T-cell (primary cell): ENCODE results near the gene DSCAM. TPM values are rescaled to one million over a fixed set of nuclear protein-coding genes. Genes with fewer than 3 reads are reported as not detected.

Source experiments
- ATAC-seq, 4 experiments: fragments of 200-7000 bp in 3 of 4; fragments of 150-1000 bp in 1 of 4; cut with Tn5 transposase; replicated peaks in 1 of 4; 1 replicate in 3 of 4; 2 replicates in 1 of 4; pipeline ENCODE4 v1.10.0; 2021; ENCODE audit warnings: moderate library complexity in 3 of 4, mild to moderate bottlenecking in 2 of 4, moderate number of reproducible peaks in 1 of 4
- CTCF ChIA-PET, 2 donors: fragments of 300-600 bp; sonication (Branson Sonifier 250); formaldehyde crosslinking; loops; one replicate each; lab custom pipeline; 2022; ENCODE audit warnings: antibody characterized with exemption in 2 of 2; lab: Charles Lee
- POLR2A ChIA-PET, 2 donors: fragments of 300-600 bp; sonication (Branson Sonifier 250); formaldehyde crosslinking; loops; one replicate each; lab custom pipeline; 2022; ENCODE audit warnings: antibody characterized with exemption in 2 of 2; lab: Charles Lee
- DNase-seq, 35 experiments: peaks; one replicate each; pipeline versions ENCODE4 v3.0.0 to v3.0.0-alpha.2; 2013 to 2023
- H3K27ac ChIP-seq: one replicate; pipeline ENCODE4 v1.5.1; 2013; ENCODE audit warnings: low read length
- H3K27me3 ChIP-seq, 2 experiments: replicated peaks in 1 of 2; 1 replicate in 1 of 2; 2 replicates in 1 of 2; pipeline versions ENCODE4 v1.6.1 to v1.7.0; 2013; ENCODE audit warnings: low read length in 1 of 2, mixed read lengths in 1 of 2; ENCODE audit not compliant: control insufficient read depth in 2 of 2, insufficient read depth in 2 of 2; ENCODE audit errors: extremely low read depth in 1 of 2
- H3K36me3 ChIP-seq, 2 donors: 1 replicate in 1 of 2; 2 replicates in 1 of 2; pipeline versions ENCODE4 v1.6.1 to v1.7.0; 2013; ENCODE audit warnings: low read length in 1 of 2; ENCODE audit not compliant: control insufficient read depth in 2 of 2, insufficient read depth in 1 of 2; ENCODE audit errors: extremely low read depth in 1 of 2
- H3K4me1 ChIP-seq, 2 experiments: 1 replicate in 1 of 2; 2 replicates in 1 of 2; pipeline versions ENCODE4 v1.6.1 to v1.7.0; 2013; ENCODE audit warnings: low read length in 2 of 2, mixed read lengths in 1 of 2; ENCODE audit not compliant: insufficient read depth in 2 of 2, control insufficient read depth in 1 of 2; ENCODE audit errors: extremely low read depth in 1 of 2
- H3K4me3 ChIP-seq, 2 donors: 1 replicate in 1 of 2; 2 replicates in 1 of 2; pipeline versions ENCODE4 v1.5.1 to v1.7.0; 2013; ENCODE audit warnings: mild to moderate bottlenecking in 2 of 2, low read length in 1 of 2, moderate library complexity in 1 of 2; ENCODE audit not compliant: control insufficient read depth in 1 of 2; ENCODE audit errors: extremely low read depth in 1 of 2
- H3K9me3 ChIP-seq: 2 replicates; pipeline ENCODE4 v1.7.0; 2013
- H3K27ac Mint-ChIP-seq, 2 donors: one replicate each; pipeline ENCODE4 v1.8.0; 2020 to 2021; ENCODE audit warnings: mild to moderate bottlenecking in 2 of 2, mixed read lengths in 2 of 2
- H3K27me3 Mint-ChIP-seq, 2 donors: one replicate each; pipeline ENCODE4 v1.8.0; 2021 to 2022; ENCODE audit warnings: mixed read lengths in 2 of 2
- H3K36me3 Mint-ChIP-seq: one replicate; pipeline ENCODE4 v1.8.0; 2021; ENCODE audit warnings: mixed read lengths
- H3K4me1 Mint-ChIP-seq, 3 donors: one replicate each; pipeline ENCODE4 v1.8.0; 2020 to 2022; ENCODE audit warnings: mixed read lengths in 3 of 3, mild to moderate bottlenecking in 1 of 3
- H3K4me3 Mint-ChIP-seq, 3 donors: one replicate each; pipeline ENCODE4 v1.8.0; 2020 to 2022; ENCODE audit warnings: mild to moderate bottlenecking in 3 of 3, mixed read lengths in 3 of 3, moderate library complexity in 3 of 3
- H3K9me3 Mint-ChIP-seq, 3 donors: one replicate each; pipeline ENCODE4 v1.8.0; 2020 to 2022; ENCODE audit warnings: mixed read lengths in 3 of 3
- WGBS: methylation state at CpG from one replicate; pipeline ENCODE4 v1.1.5; 2013; ENCODE audit warnings: missing lambda C conversion rate; ENCODE audit not compliant: insufficient coverage; 5-methylcytosine and 5-hydroxymethylcytosine counted together
- total RNA-seq, 35 experiments: library from RNA in 6 of 35; stranded (reverse) in 6 of 35; fragments of 120-200 nt in 1 of 35; gene quantifications; one replicate each; pipeline versions ENCODE4 v1.2.1 to v1.2.4 and lab custom pipeline; 2013 to 2026

Gene DSCAM
- total RNA-seq, 5 donors from 2014 or later (not counting 1 experiment from before 2014, with no cell fraction given) = not detected

DNA sequence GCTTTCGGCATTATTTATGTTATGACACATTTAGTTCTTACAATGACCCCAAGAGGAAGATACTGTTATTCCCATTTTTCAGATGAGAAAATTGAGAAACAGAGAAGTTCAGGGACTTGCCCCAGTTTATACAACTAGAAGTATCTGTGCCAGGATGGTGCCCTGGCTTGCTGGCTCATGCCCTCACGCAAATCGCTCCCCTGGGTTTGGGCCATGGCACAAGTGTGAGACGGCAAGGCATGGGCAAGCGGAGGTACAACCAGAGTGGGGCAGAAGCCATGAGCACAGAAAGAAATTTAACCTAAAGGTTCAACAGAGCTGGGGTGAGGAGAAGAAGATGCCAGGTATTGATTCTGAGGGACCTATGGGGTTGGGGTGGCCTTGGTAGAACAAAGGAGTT lies 469.8 kb downstream of the DSCAM start:
- WGBS = 86% methylated on average over 4 of the region's 5 CpGs
- ATAC-seq = no peak
- peaks cover 2 to 25% (median 5%) of the 10 kb centered on the region in 3 donors for H3K9me3 Mint-ChIP-seq
- DNase-seq = no peak
- no peak overlapping the region for H3K4me3 Mint-ChIP-seq
- no peaks in the 10 kb centered on the region for H3K4me1 Mint-ChIP-seq
- H3K27me3 ChIP-seq = no peaks in the 10 kb centered on the region
- POLR2A ChIA-PET = no interaction called here
- H3K36me3 ChIP-seq = no peaks in the 10 kb centered on the region
- H3K9me3 ChIP-seq = no peaks in the 10 kb centered on the region
- H3K4me3 ChIP-seq = no peak overlapping the region
- no peaks in the 10 kb centered on the region for H3K27me3 Mint-ChIP-seq
- no peak overlapping the region for H3K27ac Mint-ChIP-seq
- CTCF ChIA-PET = no interaction called here
- no peaks in the 10 kb centered on the region for H3K36me3 Mint-ChIP-seq
- no peak overlapping the region for H3K27ac ChIP-seq
- H3K4me1 ChIP-seq = no peaks in the 10 kb centered on the region

DNA sequence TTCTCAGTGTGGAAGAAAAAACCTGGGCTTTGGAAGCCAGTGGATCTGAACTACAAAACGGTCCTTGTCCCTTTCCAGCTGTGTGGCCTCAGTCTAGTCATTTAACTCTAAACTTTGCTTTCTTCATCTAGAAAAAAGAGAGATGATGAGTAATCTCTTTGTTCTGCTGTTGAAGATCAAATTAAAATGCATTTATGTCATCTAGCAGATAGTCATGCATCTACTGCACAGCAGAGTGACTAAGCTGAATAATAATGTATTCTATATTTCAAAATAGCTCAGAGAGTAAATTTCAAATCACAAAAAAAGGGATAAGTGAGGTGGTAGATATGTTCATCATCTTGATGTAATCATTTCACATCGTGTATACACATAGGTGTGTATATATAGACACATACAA lies 473.2 kb downstream of the DSCAM start:
- no peaks in the 10 kb centered on the region for H3K36me3 ChIP-seq
- Mint-ChIP-seq H3K36me3 (no peaks in the 10 kb centered on the region), H3K9me3 (peaks cover 0 to 13% (median 5%) of the 10 kb centered on the region in 3 donors), H3K27ac (no peak overlapping the region), H3K27me3 (no peaks in the 10 kb centered on the region), H3K4me3 (no peak overlapping the region), H3K4me1 (no peaks in the 10 kb centered on the region)
- H3K4me1 ChIP-seq = no peaks in the 10 kb centered on the region
- CTCF ChIA-PET = no interaction called here
- no peaks in the 10 kb centered on the region for H3K9me3 ChIP-seq
- no peak overlapping the region for H3K4me3 ChIP-seq
- POLR2A ChIA-PET = no interaction called here
- no peak for DNase-seq
- WGBS = no CpG with 5 or more reads among the region's 2 CpGs
- H3K27me3 ChIP-seq = no peaks in the 10 kb centered on the region
- no peak overlapping the region for H3K27ac ChIP-seq
- no peak for ATAC-seq

- H3K4me3 Mint-ChIP-seq = no peak overlapping the region
- H3K27me3 Mint-ChIP-seq = no peaks in the 10 kb centered on the region
- no peak overlapping the region for H3K4me3 ChIP-seq
- H3K36me3 Mint-ChIP-seq = no peaks in the 10 kb centered on the region
- no peak overlapping the region for H3K27ac ChIP-seq
- ChIA-PET CTCF (no interaction called here), POLR2A (no interaction called here)
- peaks cover 0 to 8% (median 5%) of the 10 kb centered on the region in 3 donors for H3K9me3 Mint-ChIP-seq
- ATAC-seq (no peak), DNase-seq (no peak)
- H3K36me3 ChIP-seq = no peaks in the 10 kb centered on the region
- no peaks in the 10 kb centered on the region for H3K4me1 Mint-ChIP-seq
- H3K9me3 ChIP-seq = no peaks in the 10 kb centered on the region
- H3K4me1 ChIP-seq = no peaks in the 10 kb centered on the region
- 63% methylated on average over 1 of the region's 2 CpGs for WGBS
- no peak overlapping the region for H3K27ac Mint-ChIP-seq
- no peaks in the 10 kb centered on the region for H3K27me3 ChIP-seq
Measured at GRCh38 chr21:40372506-40372905, 474.5 kb downstream of the DSCAM start.

DNA sequence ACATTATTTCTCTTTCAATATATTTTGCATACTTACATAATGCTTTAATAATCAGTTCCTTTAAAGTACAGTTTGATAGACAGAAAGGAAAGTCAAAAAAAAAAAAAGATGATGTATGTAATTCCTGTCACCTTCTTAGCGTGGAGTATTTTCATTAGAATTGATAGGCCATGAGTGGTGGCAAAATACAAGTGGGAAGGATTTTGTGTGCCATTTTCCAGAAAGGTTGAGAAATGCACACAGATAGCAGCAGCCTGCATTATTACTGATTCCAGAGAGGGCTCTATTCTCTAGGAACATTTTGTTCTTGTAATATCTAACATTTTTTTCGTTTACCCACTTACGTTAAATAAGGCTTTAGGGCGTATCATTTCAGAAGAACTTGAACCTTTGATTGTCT lies 475.6 kb downstream of the DSCAM start:
- Histone ChIP-seq H3K4me3 (no peak overlapping the region), H3K4me1 (no peaks in the 10 kb centered on the region), H3K36me3 (no peaks in the 10 kb centered on the region), H3K9me3 (no peaks in the 10 kb centered on the region), H3K27ac (no peak overlapping the region), H3K27me3 (no peaks in the 10 kb centered on the region)
- H3K9me3 Mint-ChIP-seq = peaks cover 0 to 5% (median 0%) of the 10 kb centered on the region in 3 donors
- DNase-seq (no peak), ATAC-seq (no peak)
- WGBS = 67% methylated on average over 1 of the region's 4 CpGs
- H3K27me3 Mint-ChIP-seq = no peaks in the 10 kb centered on the region
- H3K36me3 Mint-ChIP-seq = no peaks in the 10 kb centered on the region
- POLR2A ChIA-PET = no interaction called here
- H3K4me3 Mint-ChIP-seq = no peak overlapping the region
- CTCF ChIA-PET = no interaction called here
- no peak overlapping the region for H3K27ac Mint-ChIP-seq
- H3K4me1 Mint-ChIP-seq = no peaks in the 10 kb centered on the region

- ATAC-seq = no peak
- Mint-ChIP-seq H3K4me1 (no peaks in the 10 kb centered on the region), H3K4me3 (no peak overlapping the region), H3K27ac (no peak overlapping the region), H3K27me3 (peaks cover 0 to 4% of the 10 kb centered on the region in 2 donors), H3K36me3 (no peaks in the 10 kb centered on the region), H3K9me3 (peaks cover 5 to 12% (median 11%) of the 10 kb centered on the region in 3 donors)
- DNase-seq = no peak
- Histone ChIP-seq H3K4me1 (no peaks in the 10 kb centered on the region), H3K9me3 (no peaks in the 10 kb centered on the region), H3K36me3 (no peaks in the 10 kb centered on the region), H3K27me3 (no peaks in the 10 kb centered on the region), H3K27ac (no peak overlapping the region), H3K4me3 (no peak overlapping the region)
- ChIA-PET CTCF (no interaction called here), POLR2A (no interaction called here)
- WGBS = no CpG with 5 or more reads among the region's 2 CpGs
Measured at GRCh38 chr21:40356644-40357043, 490.3 kb downstream of the DSCAM start.

- no peak for ATAC-seq
- 78% methylated on average over 3 of the region's 5 CpGs for WGBS
- H3K4me1 Mint-ChIP-seq = no peaks in the 10 kb centered on the region
- H3K27ac Mint-ChIP-seq = no peak overlapping the region
- CTCF ChIA-PET = no interaction called here
- H3K9me3 Mint-ChIP-seq = peaks cover 9 to 18% (median 11%) of the 10 kb centered on the region in 3 donors
- no peak for DNase-seq
- Histone ChIP-seq H3K27me3 (no peaks in the 10 kb centered on the region), H3K4me3 (no peak overlapping the region), H3K9me3 (no peaks in the 10 kb centered on the region), H3K4me1 (no peaks in the 10 kb centered on the region), H3K36me3 (no peaks in the 10 kb centered on the region), H3K27ac (no peak overlapping the region)
- H3K27me3 Mint-ChIP-seq = peaks cover 0 to 4% of the 10 kb centered on the region in 2 donors
- no peak overlapping the region for H3K4me3 Mint-ChIP-seq
- POLR2A ChIA-PET = interaction anchor here in 1 of 2 donors (0.6 kb wide), 1 partner anchor 27 kb away, joined by 5 read pairs; no protein-coding TSS in a partner anchor
- no peaks in the 10 kb centered on the region for H3K36me3 Mint-ChIP-seq
Measured at GRCh38 chr21:40355076-40355475, 491.9 kb downstream of the DSCAM start.

GRCh38 chr21:40351006-40351405 lies 496.0 kb downstream of the DSCAM start:
- Mint-ChIP-seq H3K9me3 (peaks cover 0 to 20% (median 6%) of the 10 kb centered on the region in 3 donors), H3K4me1 (no peaks in the 10 kb centered on the region), H3K36me3 (no peaks in the 10 kb centered on the region), H3K4me3 (no peak overlapping the region), H3K27me3 (peaks cover 0 to 4% of the 10 kb centered on the region in 2 donors), H3K27ac (no peak overlapping the region)
- H3K27me3 ChIP-seq = no peaks in the 10 kb centered on the region
- no peaks in the 10 kb centered on the region for H3K9me3 ChIP-seq
- H3K36me3 ChIP-seq = no peaks in the 10 kb centered on the region
- no peaks in the 10 kb centered on the region for H3K4me1 ChIP-seq
- H3K27ac ChIP-seq = no peak overlapping the region
- ATAC-seq (no peak), DNase-seq (no peak)
- POLR2A ChIA-PET = no interaction called here
- H3K4me3 ChIP-seq = no peak overlapping the region
- 77% methylated on average over 2 of the region's 2 CpGs for WGBS
- CTCF ChIA-PET = no interaction called here
